ENCODE data around the gene TANGO2. TPM values are rescaled to one million over a fixed set of nuclear protein-coding genes. Genes with fewer than 3 reads are reported as not detected.

Gene TANGO2
- total RNA-seq, 1 experiment from 2014 or later, result 17.0 TPM

DNA sequence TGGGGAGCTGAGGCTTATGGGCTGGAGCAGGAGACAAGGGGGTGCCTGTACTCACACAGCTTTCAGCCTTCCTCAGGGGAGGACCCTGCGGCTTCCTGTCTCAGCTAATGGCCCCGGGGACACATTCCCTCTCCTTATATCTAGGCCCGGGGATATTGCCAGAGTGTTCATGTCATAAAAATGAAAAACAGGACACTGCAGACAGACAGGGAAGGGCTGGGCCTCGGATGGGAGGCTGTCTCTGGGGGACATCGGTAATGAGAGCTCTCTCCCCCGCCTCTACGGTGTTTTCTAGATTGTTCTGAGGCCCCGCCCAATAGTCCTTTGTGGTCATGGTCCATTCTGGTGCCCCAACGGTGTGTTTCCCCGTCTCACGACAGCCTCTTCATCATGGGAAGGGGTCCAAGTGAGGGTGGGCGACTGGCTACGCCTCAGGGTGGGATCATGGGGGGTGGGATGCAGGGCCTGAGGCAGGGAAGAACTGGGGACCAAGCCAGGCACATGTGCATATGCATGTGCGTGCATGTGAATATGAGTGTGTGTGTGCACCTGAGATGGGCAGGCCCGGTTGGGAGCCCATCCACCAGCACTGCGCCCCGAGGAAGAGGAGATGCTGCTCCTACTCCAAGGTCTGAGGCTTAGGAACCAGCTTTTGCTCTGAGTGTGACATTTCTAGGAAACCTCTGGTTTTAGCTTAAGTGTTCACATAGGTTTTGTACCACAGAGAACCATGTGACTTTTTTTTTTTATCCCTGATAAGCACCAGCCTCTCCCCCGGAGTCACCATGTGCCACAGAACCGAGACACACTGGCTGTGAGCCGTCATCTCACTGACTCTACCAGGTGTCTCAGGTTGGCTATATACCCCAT, 9.6 kb upstream of the TANGO2 start (continued):
- TF ChIP-seq, protein P1, sequence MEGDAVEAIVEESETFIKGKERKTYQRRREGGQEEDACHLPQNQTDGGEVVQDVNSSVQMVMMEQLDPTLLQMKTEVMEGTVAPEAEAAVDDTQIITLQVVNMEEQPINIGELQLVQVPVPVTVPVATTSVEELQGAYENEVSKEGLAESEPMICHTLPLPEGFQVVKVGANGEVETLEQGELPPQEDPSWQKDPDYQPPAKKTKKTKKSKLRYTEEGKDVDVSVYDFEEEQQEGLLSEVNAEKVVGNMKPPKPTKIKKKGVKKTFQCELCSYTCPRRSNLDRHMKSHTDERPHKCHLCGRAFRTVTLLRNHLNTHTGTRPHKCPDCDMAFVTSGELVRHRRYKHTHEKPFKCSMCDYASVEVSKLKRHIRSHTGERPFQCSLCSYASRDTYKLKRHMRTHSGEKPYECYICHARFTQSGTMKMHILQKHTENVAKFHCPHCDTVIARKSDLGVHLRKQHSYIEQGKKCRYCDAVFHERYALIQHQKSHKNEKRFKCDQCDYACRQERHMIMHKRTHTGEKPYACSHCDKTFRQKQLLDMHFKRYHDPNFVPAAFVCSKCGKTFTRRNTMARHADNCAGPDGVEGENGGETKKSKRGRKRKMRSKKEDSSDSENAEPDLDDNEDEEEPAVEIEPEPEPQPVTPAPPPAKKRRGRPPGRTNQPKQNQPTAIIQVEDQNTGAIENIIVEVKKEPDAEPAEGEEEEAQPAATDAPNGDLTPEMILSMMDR (IDR thresholded peaks at IDR 0.05 in 2 of 3, conservative IDR thresholded peaks at IDR 0.05 in 1 of 3; ENCODE audit: borderline replicate concordance in 1 of 3, insufficient read depth in 1 of 3, low read depth in 2 of 3, low read length in 2 of 3), result no peak

DNA sequence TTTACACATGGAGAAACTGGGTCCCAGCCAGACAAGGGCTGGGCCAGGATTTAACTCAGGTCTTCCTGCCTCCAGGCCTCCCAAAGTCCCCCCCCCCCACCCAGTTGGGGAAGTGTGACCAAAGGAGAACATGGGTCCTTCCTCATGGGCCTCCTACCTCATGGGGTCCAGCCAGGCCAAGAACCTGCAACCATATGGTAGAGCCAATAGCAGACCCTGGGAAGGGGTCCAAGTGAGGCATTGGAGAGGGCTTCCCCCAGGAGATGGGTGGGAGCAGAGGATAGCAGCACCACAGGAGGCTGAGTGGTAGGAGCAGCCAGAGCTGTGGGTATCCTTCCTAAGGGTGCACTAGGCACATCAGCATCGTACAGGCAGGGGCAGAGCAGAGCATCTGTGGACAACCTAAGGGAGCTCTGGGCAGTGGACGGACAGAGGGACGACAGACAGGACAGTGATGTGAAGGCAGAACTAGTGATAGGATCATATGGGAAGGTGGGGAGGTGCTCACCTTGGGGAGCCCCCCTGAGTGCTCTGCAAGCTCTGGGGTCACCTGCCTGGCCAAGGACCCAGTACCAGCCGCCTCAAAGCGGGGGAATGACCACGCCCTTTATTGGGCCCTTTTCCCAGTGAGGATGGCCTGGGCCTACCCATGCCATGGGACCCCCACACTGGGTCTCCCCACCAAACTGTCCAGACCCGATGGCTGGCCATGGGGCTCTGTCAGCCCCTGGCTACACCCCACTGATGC, 8.7 kb upstream of the TANGO2 start:
- H3K9me2 ChIP-seq (ENCODE audit: insufficient read depth), result no peaks in the 10 kb centered on the region
- no peaks in the 10 kb centered on the region for H3K9me3 ChIP-seq (ENCODE audit: control insufficient read depth in 1 of 2, insufficient read depth in 1 of 2, low read depth in 1 of 2, low read length in 2 of 2)
- H2AFZ ChIP-seq (ENCODE audit: low read depth, low read length, poor library complexity, severe bottlenecking), result no peak overlapping the region
- no peak overlapping the region for H3K27ac ChIP-seq (ENCODE audit: low read depth, low read length)
- H3K79me2 ChIP-seq (ENCODE audit: insufficient read depth, low read length), result no peaks in the 10 kb centered on the region
- no peak overlapping the region for H3K9ac ChIP-seq (ENCODE audit: low read length)
- no peaks in the 10 kb centered on the region for H4K20me1 ChIP-seq (ENCODE audit: insufficient read depth)
- DNase-seq (ENCODE audit: low read depth, low spot score) (no peak), ATAC-seq (no peak)
- ChIA-PET RAD21 (ENCODE audit: low non-redundant PET in 1 of 2, low total read pairs in 2 of 2, uncharacterized antibody in 2 of 2, unreplicated experiment in 2 of 2) (no interaction called here), POLR2A (no interaction called here), CTCF (interaction anchor here (1.8 kb wide), 1 partner anchor 42 kb away, joined by 7 read pairs; no protein-coding TSS in a partner anchor)
- no TSS peak for BruUV-seq (replicated peaks)
- intact Hi-C loops (cut with micrococcal nuclease), result loop anchor here (5.0 kb wide), 1 partner anchor 40 kb away; no protein-coding TSS in a partner anchor
- no peak overlapping the region for H3K4me2 ChIP-seq (ENCODE audit: low read length)
- H3K27me3 ChIP-seq (ENCODE audit: insufficient read depth, low read length), result no peaks in the 10 kb centered on the region
- TF ChIP-seq SRF (IDR thresholded peaks at IDR 0.05; ENCODE audit: low read depth) (no peak), EZH2 (IDR thresholded peaks at IDR 0.05) (no peak), RAD21 (IDR thresholded peaks at IDR 0.05; ENCODE audit: low read depth) (no peak), POLR2A (IDR thresholded peaks at IDR 0.05; ENCODE audit: borderline replicate concordance, extremely low read depth, insufficient read depth, insufficient read length) (no peak), EZH2phosphoT487 (IDR thresholded peaks at IDR 0.05; ENCODE audit: borderline replicate concordance) (no peak), ZFX (IDR thresholded peaks at IDR 0.05) (no peak)
- TF ChIP-seq, protein P1 (IDR thresholded peaks at IDR 0.05 in 2 of 3, conservative IDR thresholded peaks at IDR 0.05 in 1 of 3; ENCODE audit: borderline replicate concordance in 1 of 3, insufficient read depth in 1 of 3, low read depth in 2 of 3, low read length in 2 of 3), result no peak
- TF ChIP-seq, protein P2, sequence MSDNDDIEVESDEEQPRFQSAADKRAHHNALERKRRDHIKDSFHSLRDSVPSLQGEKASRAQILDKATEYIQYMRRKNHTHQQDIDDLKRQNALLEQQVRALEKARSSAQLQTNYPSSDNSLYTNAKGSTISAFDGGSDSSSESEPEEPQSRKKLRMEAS (IDR thresholded peaks at IDR 0.05), result no peak
- TF ChIP-seq, protein P3, sequence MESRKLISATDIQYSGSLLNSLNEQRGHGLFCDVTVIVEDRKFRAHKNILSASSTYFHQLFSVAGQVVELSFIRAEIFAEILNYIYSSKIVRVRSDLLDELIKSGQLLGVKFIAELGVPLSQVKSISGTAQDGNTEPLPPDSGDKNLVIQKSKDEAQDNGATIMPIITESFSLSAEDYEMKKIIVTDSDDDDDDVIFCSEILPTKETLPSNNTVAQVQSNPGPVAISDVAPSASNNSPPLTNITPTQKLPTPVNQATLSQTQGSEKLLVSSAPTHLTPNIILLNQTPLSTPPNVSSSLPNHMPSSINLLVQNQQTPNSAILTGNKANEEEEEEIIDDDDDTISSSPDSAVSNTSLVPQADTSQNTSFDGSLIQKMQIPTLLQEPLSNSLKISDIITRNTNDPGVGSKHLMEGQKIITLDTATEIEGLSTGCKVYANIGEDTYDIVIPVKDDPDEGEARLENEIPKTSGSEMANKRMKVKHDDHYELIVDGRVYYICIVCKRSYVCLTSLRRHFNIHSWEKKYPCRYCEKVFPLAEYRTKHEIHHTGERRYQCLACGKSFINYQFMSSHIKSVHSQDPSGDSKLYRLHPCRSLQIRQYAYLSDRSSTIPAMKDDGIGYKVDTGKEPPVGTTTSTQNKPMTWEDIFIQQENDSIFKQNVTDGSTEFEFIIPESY (IDR thresholded peaks at IDR 0.05; ENCODE audit: extremely low read depth, insufficient replicate concordance, low read length), result no peak
- TF ChIP-seq, protein P4, sequence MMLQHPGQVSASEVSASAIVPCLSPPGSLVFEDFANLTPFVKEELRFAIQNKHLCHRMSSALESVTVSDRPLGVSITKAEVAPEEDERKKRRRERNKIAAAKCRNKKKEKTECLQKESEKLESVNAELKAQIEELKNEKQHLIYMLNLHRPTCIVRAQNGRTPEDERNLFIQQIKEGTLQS (IDR thresholded peaks at IDR 0.05), result no peak
- H3K4me1 ChIP-seq (ENCODE audit: control insufficient read depth in 1 of 2, insufficient read depth in 2 of 2, low read length in 2 of 2), result peaks cover 11 to 23% of the 10 kb centered on the region in 2 experiments; a peak in 3 of 4 replicates
- H3K4me3 ChIP-seq (replicated peaks in 1 of 2; ENCODE audit: low read depth in 1 of 2, low read length in 2 of 2), result no peak overlapping the region
- no peaks in the 10 kb centered on the region for H3K36me3 ChIP-seq (ENCODE audit: control insufficient read depth in 1 of 2, insufficient read depth in 2 of 2, low read length in 2 of 2)

Data from HCT116 (cell line).